ENCODE results near the gene CACNA1B. TPM values are rescaled to one million over a fixed set of nuclear protein-coding genes. Genes with fewer than 3 reads are reported as not detected.

Gene CACNA1B
- total and polyA plus RNA-seq, 2 experiments from 2014 or later, result 0.39 to 0.60 TPM

DNA sequence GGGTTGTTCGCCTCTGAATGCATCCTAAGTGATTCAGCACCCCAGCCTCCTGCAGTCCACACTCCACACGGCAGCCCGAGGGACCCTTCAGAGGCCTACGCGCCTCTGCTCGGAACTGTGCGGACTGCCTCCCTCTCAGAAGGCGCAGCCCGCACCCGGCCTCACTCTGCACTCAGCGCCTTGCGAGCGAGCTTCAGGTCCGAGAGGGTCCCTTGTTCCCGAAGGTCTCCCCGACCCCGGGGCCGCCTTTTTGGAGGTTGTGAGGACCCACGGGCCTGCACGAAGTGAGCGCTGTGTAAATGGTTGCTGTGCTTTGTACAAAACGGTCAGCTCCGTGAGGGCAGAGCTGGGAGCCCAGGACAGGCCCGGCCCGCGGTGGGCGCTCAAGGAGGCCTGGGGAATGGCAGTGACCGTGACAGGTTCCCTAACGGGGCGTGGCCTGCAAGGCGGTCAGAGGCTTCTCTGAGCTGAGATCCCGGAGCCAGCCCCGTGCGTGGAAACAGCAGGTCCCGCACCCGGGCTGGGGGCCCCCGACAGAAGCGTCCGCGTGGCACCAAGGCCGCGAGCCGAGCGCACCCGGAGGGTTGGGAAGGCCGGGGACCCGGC lies 698 bp upstream of the CACNA1B start:
- H3K27me3 ChIP-seq, result peaks cover 36% of the 10 kb centered on the region
- H3K27ac ChIP-seq, result no peak overlapping the region
- no peaks in the 10 kb centered on the region for H3K4me1 ChIP-seq (ENCODE audit: low read depth)
- H3K4me3 ChIP-seq, result no peak overlapping the region
- no peaks in the 10 kb centered on the region for H3K9me3 ChIP-seq (ENCODE audit: low read depth)
- H3K36me3 ChIP-seq, result no peaks in the 10 kb centered on the region
- no peak for DNase-seq (ENCODE audit: low read depth in 1 of 2, low spot score in 1 of 2)
- no peak for TF ChIP-seq CTCF (IDR thresholded peaks at IDR 0.05; ENCODE audit: low read depth, low read length)

DNA sequence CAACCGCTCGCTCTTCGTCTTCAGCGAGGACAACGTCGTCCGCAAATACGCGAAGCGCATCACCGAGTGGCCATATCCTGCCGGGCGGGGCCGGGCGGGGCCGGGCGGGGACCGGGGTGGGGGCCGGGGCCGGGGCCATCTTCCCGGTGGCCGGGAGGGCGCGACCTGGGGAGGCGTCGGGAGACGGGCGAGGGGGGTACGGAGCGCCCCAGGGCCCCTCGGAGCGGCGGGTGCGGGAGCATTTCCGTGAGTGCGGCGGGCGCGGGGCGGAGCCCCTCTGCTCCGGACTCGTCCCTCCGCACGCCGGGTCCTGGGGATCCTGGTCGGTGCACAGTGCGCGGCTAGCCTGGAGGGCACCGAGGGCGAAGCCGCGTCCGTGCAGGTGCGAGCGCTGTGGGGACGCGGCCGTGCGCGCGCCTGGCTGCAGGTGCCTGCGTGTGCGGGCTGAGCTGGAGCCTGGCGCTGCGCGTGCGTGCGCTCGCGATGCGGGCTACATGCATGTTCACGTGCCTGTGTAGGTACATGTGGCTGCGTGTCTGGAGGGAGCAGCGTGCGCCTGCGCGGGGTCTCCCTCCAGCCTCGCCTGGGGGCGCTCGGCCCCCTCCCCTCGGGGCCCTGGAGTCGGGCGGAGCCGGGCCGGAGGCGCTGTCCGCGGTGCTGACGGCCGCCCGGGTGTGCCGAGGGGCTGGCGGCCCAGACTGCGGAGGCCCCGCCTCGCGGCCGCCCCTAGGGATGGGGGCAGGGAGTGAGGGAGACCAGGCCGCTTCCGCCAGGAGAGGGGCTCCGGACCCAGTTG lies 762 bp downstream of the CACNA1B start:
- no peak overlapping the region for H3K27ac ChIP-seq
- H3K4me3 ChIP-seq, result peak overlapping the region; percentile 18
- no peak for TF ChIP-seq CTCF (IDR thresholded peaks at IDR 0.05; ENCODE audit: low read depth, low read length)
- peaks cover 36% of the 10 kb centered on the region for H3K27me3 ChIP-seq
- no peaks in the 10 kb centered on the region for H3K9me3 ChIP-seq (ENCODE audit: low read depth)
- no peaks in the 10 kb centered on the region for H3K4me1 ChIP-seq (ENCODE audit: low read depth)
- DNase-seq (ENCODE audit: low read depth in 1 of 2, low spot score in 1 of 2), result peak; percentile 29 to 85
- no peaks in the 10 kb centered on the region for H3K36me3 ChIP-seq

GRCh38 chr9:137879052-137879451 lies 1.5 kb downstream of the CACNA1B start:
- Histone ChIP-seq H3K27me3 (peaks cover 32% of the 10 kb centered on the region), H3K27ac (no peak overlapping the region), H3K4me1 (ENCODE audit: low read depth) (no peaks in the 10 kb centered on the region), H3K36me3 (no peaks in the 10 kb centered on the region), H3K4me3 (no peak overlapping the region), H3K9me3 (ENCODE audit: low read depth) (no peaks in the 10 kb centered on the region)
- TF ChIP-seq CTCF (IDR thresholded peaks at IDR 0.05; ENCODE audit: low read depth, low read length), result no peak
- no peak for DNase-seq (ENCODE audit: low read depth in 1 of 2, low spot score in 1 of 2)

DNA sequence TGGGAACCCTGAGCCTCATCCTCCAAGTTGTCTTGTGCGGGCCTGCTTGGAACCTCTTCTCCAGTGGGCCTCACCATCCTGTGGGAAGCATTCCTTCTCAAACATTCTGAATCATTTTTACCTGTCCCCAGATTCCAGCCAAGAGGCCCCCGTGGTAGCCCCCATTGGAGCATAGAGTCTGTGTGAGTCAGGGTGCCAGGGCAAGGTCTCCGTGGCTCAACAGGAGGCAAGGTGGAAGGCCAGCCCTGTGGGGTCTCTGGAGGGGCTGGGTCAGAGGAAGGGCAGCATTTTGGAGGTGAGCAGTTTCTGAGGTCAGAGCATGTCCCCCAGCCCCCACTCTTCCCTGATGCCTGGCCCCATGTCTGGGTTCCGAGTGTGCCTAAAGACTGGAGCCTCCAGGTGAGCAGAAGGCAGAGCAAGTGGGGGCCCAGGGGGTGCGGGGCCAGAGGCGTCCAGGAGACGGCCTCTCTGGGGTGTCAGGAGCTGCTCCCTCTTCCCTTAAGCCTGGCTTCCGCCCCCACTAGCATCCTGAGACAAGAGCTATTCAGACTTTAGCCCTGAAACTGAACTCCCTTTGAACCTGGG lies 2.1 kb downstream of the CACNA1B start:
- no peak for TF ChIP-seq CTCF (IDR thresholded peaks at IDR 0.05; ENCODE audit: low read depth, low read length)
- Histone ChIP-seq H3K4me1 (ENCODE audit: low read depth) (no peaks in the 10 kb centered on the region), H3K4me3 (no peak overlapping the region), H3K27ac (no peak overlapping the region), H3K9me3 (ENCODE audit: low read depth) (no peaks in the 10 kb centered on the region), H3K36me3 (no peaks in the 10 kb centered on the region), H3K27me3 (peaks cover 32% of the 10 kb centered on the region)
- DNase-seq (ENCODE audit: low read depth in 1 of 2, low spot score in 1 of 2), result no peak

DNA sequence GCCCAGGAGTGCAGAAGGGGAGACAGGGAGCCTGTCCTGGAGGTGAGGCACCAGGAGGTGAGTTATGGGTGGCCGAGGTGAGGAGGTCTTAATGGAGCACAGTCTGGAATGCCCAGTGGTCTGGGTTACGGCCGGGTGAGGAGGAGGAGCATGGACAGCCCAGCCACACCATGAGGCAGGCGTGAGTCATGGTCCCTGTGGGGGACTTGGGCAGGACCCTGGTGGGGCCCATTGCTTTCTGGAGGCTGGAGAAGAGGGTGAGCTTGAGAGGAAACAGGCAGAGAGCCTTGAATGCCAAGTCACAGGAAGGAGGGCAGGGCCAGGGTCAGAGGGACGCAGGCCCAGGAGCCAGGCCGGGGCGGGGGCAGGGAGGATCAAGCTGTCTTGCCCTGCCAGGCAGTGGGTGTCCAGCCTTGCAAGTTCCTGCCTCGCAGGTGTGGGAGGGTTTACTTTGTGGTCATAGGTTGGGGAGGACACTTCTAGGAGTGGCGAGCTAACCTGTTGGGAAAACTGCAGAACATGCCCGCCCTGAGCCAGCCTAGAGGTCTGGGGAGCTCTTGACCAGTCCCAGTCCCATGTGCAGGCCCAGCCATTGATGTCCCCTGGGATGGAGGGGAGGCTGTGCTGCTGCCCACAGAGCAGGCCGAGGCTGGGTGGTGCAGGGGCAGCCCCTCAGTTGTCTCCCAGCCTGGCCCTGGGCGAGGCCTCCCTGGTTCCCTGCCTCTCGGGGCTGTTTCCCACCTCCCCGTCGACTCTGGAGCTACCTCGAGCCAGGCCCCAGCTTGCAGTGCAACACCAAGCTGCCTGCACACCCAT lies 2.8 kb downstream of the CACNA1B start:
- TF ChIP-seq CTCF (IDR thresholded peaks at IDR 0.05; ENCODE audit: low read depth, low read length), result no peak
- Histone ChIP-seq H3K27me3 (peaks cover 26% of the 10 kb centered on the region), H3K4me1 (ENCODE audit: low read depth) (no peaks in the 10 kb centered on the region), H3K4me3 (no peak overlapping the region), H3K36me3 (no peaks in the 10 kb centered on the region), H3K27ac (no peak overlapping the region), H3K9me3 (ENCODE audit: low read depth) (no peaks in the 10 kb centered on the region)
- DNase-seq (ENCODE audit: low read depth in 1 of 2, low spot score in 1 of 2), result no peak
